HepG2 (cell line): ENCODE measurements around the gene GPR39. TPM values are rescaled to one million over a fixed set of nuclear protein-coding genes. Genes with fewer than 3 reads are reported as not detected.

Experiments
- ATAC-seq: fragments of 200-7000 bp; cut with Tn5 transposase; 3 replicates; pipeline ENCODE4 v1.9.1; 2020; ENCODE audit warnings: mild to moderate bottlenecking, moderate library complexity
- BruUV-seq: library from RNA; stranded (reverse); fragments of 400-500 nt; replicated peaks from 2 replicates; lab custom pipeline; 2021; lab: Mats Ljungman, UMichigan
- CTCF ChIA-PET: fragments of 300-600 bp; formaldehyde crosslinking; extraction: SDS; loops from one replicate; lab custom pipeline; 2021; ENCODE audit warnings: low total read pairs, inconsistent platforms, low intra/inter-chr PET ratio; lab: Yijun Ruan, JAX
- POLR2A ChIA-PET: fragments of 350-600 bp; sonication (Branson Sonifier 250); formaldehyde crosslinking; loops from one replicate; lab custom pipeline; 2020; ENCODE audit warnings: antibody characterized with exemption, inconsistent platforms; lab: Yijun Ruan, JAX
- DNase-seq: peaks from one replicate; pipeline ENCODE4 v3.0.0-alpha.2; 2015; ENCODE audit warnings: low spot score
- FAIRE-seq: peaks from 3 replicates; lab custom pipeline; 2011; peaks lifted over from hg19 to GRCh38; lab: Jason Lieb, UNC
- H2AFZ ChIP-seq: one replicate; pipeline ENCODE4 v1.6.1; 2011; ENCODE audit warnings: low read length, inconsistent platforms
- H3K27ac ChIP-seq: fragments of 300-600 bp; 3 replicates; pipeline ENCODE4 v1.8.0; 2011; ENCODE audit warnings: mixed run types, mild to moderate bottlenecking, mixed read lengths, low read length, inconsistent platforms; ENCODE audit not compliant: insufficient read depth; ENCODE audit errors: extremely low read length
- H3K27me3 ChIP-seq, 2 experiments: fragments of 200-600 bp in 1 of 2; 2 replicates in 1 of 2; 3 replicates in 1 of 2; pipeline versions ENCODE4 v1.6.0 to v1.8.0; 2011; ENCODE audit warnings: low read length in 2 of 2, mild to moderate bottlenecking in 2 of 2, moderate library complexity in 2 of 2, inconsistent platforms in 1 of 2; ENCODE audit not compliant: insufficient read depth in 2 of 2, control insufficient read depth in 1 of 2
- H3K36me3 ChIP-seq, 2 experiments: fragments of 200-600 bp in 1 of 2; replicated peaks in 1 of 2; 2 replicates in 1 of 2; 3 replicates in 1 of 2; pipeline versions ENCODE4 v1.5.1 to v1.8.0; 2011; ENCODE audit warnings: low read length in 2 of 2, inconsistent platforms in 1 of 2; ENCODE audit not compliant: insufficient read depth in 2 of 2, control insufficient read depth in 1 of 2
- H3K4me1 ChIP-seq: 2 replicates; pipeline ENCODE4 v1.5.1; 2012; ENCODE audit warnings: low read length, inconsistent platforms; ENCODE audit not compliant: insufficient read depth
- H3K4me2 ChIP-seq: 2 replicates; pipeline ENCODE4 v1.6.0; 2011; ENCODE audit warnings: low read depth, low read length, inconsistent platforms
- H3K4me3 ChIP-seq, 3 experiments: fragments of 200-600 bp in 1 of 3; sonication (generic), shearing (Covaris generic) in 1 of 3; replicated peaks in 1 of 3; 2 replicates each; pipeline ENCODE4 v1.5.1; 2011 to 2016; ENCODE audit warnings: low read length in 3 of 3, inconsistent platforms in 2 of 3, low read depth in 2 of 3, mild to moderate bottlenecking in 2 of 3, control low read depth in 1 of 3, mixed read lengths in 1 of 3; ENCODE audit not compliant: insufficient read depth in 1 of 3
- H3K79me2 ChIP-seq: one replicate; pipeline ENCODE4 v1.6.1; 2011; ENCODE audit warnings: low read length, inconsistent platforms; ENCODE audit not compliant: insufficient read depth
- H3K9ac ChIP-seq: 2 replicates; pipeline ENCODE4 v1.6.0; 2011; ENCODE audit warnings: mild to moderate bottlenecking, low read depth, low read length, inconsistent platforms; ENCODE audit not compliant: insufficient read depth
- H3K9me3 ChIP-seq: 2 replicates; pipeline ENCODE4 v1.5.1; 2012; ENCODE audit warnings: mild to moderate bottlenecking, low read length
- H4K20me1 ChIP-seq: 2 replicates; pipeline ENCODE4 v1.6.0; 2011; ENCODE audit warnings: inconsistent platforms, mild to moderate bottlenecking, low read length, moderate library complexity; ENCODE audit not compliant: insufficient read depth
- DMAP1 ChIP-seq: IDR thresholded peaks from 2 replicates; pipeline ENCODE4 v1.6.1; 2016
- FOXA3 ChIP-seq: IDR thresholded peaks from 2 replicates; pipeline ENCODE4 v1.6.1; 2016; ENCODE audit warnings: missing genetic modification reagents, missing compliant biosample characterization
- FOXK2 ChIP-seq: fragments of 450-650 bp; IDR thresholded peaks from 2 replicates; pipeline ENCODE4 v1.6.1; 2016
- HNF4A ChIP-seq: sonication (generic); formaldehyde crosslinking; IDR thresholded peaks from 2 replicates; pipeline ENCODE4 v1.4.0; 2020; ENCODE audit warnings: missing genetic modification reagents
- HOXA3 ChIP-seq: sonication (generic); formaldehyde crosslinking; IDR thresholded peaks from 2 replicates; pipeline ENCODE4 v1.5.0; 2020; ENCODE audit warnings: missing genetic modification reagents
- KDM6A ChIP-seq: IDR thresholded peaks from 2 replicates; pipeline ENCODE4 v1.6.1; 2016; ENCODE audit warnings: low read depth
- KMT2B ChIP-seq: IDR thresholded peaks from 2 replicates; pipeline ENCODE4 v1.6.1; 2016; ENCODE audit warnings: missing genetic modification reagents, missing compliant biosample characterization
- LCORL ChIP-seq, 2 experiments: fragments of 450-650 bp in 1 of 2; sonication (generic) in 1 of 2; formaldehyde crosslinking in 1 of 2; IDR thresholded peaks; 2 replicates each; pipeline versions ENCODE4 v1.5.0 to v1.6.1; 2017 to 2020; ENCODE audit warnings: antibody characterized with exemption in 1 of 2, missing genetic modification reagents in 1 of 2
- POGZ ChIP-seq: sonication (generic); formaldehyde crosslinking; IDR thresholded peaks from 2 replicates; pipeline ENCODE4 v1.4.0; 2020; ENCODE audit warnings: mild to moderate bottlenecking, missing genetic modification reagents
- SALL1 ChIP-seq: sonication (generic); formaldehyde crosslinking; IDR thresholded peaks from 2 replicates; pipeline ENCODE4 v1.8.0; 2022; ENCODE audit warnings: mild to moderate bottlenecking, missing genetic modification reagents
- SRF ChIP-seq: IDR thresholded peaks from 2 replicates; pipeline ENCODE4 v1.6.1; 2011; ENCODE audit warnings: mild to moderate bottlenecking, low read depth, low read length, moderate library complexity
- TBX2 ChIP-seq: sonication (generic); formaldehyde crosslinking; IDR thresholded peaks from 2 replicates; pipeline ENCODE4 v1.5.0; 2020; ENCODE audit warnings: missing genetic modification reagents, mild to moderate bottlenecking, borderline replicate concordance
- TOPORS ChIP-seq: sonication (generic); formaldehyde crosslinking; IDR thresholded peaks from 2 replicates; pipeline ENCODE4 v1.8.0; 2023; ENCODE audit warnings: mild to moderate bottlenecking, missing genetic modification reagents
- ZNF563 ChIP-seq: sonication (generic); formaldehyde crosslinking; IDR thresholded peaks from 2 replicates; pipeline ENCODE4 v1.8.0; 2022; ENCODE audit warnings: mild to moderate bottlenecking, moderate library complexity, missing genetic modification reagents
- ZNF614 ChIP-seq: IDR thresholded peaks from 2 replicates; pipeline ENCODE4 v1.6.1; 2018; ENCODE audit warnings: missing biosample characterization, missing genetic modification reagents, inconsistent platforms, borderline replicate concordance
- ZNF646 ChIP-seq: sonication (generic); formaldehyde crosslinking; IDR thresholded peaks from 2 replicates; pipeline ENCODE4 v1.9.0; 2021; ENCODE audit warnings: mild to moderate bottlenecking, missing genetic modification reagents
- ZNF720 ChIP-seq: sonication (generic); formaldehyde crosslinking; IDR thresholded peaks from 2 replicates; pipeline ENCODE4 v1.4.0; 2020; ENCODE audit warnings: missing genetic modification reagents
- ZSCAN9 ChIP-seq: IDR thresholded peaks from 2 replicates; pipeline ENCODE4 v1.6.1; 2016; ENCODE audit warnings: borderline replicate concordance
- ZZZ3 ChIP-seq: sonication (generic); formaldehyde crosslinking; IDR thresholded peaks from 2 replicates; pipeline ENCODE4 v1.4.0; 2020; ENCODE audit warnings: missing genetic modification reagents, mild to moderate bottlenecking, borderline replicate concordance
- WGBS: methylation state at CpG from one replicate; pipeline ENCODE4 v1.1.6; 2017; ENCODE audit warnings: low lambda C conversion rate; 5-methylcytosine and 5-hydroxymethylcytosine counted together
- in situ Hi-C: cut with HindIII; loops from 2 replicates; pipeline ENCODE4 v1.10.0; 2017; ENCODE audit warnings: low pct_unique_long_range_greater_than_20kb; ENCODE audit not compliant: extremely low pct_ligation_motif_present
- intact Hi-C: fragments of 100-400 bp; cut with micrococcal nuclease; formaldehyde crosslinking; loops from one replicate; pipeline ENCODE4 v1.10.0; 2022; ENCODE audit not compliant: unreplicated experiment
- polyA plus RNA-seq, 8 experiments: library from polyadenylated mRNA; depleted of rRNA in 3 of 8; stranded (reverse) in 7 of 8; unstranded in 1 of 8; fragments of >200 nt; fragmentation: Illumina TruSeq in 4 of 8; extraction: Trizol in 4 of 8; gene quantifications; 2 replicates each; pipeline versions ENCODE4 v1.2.1 to v1.2.3, GENCODE V29; 2011 to 2016; ENCODE audit warnings: low read depth in 4 of 8, missing spikeins in 1 of 8, mixed read lengths in 1 of 8; ENCODE audit not compliant: insufficient read depth in 1 of 8
- total RNA-seq, 5 experiments: library from RNA; depleted of rRNA; stranded (reverse); fragments of >200 nt; fragmentation: Illumina TruSeq; extraction: Trizol; gene quantifications; 2 replicates each; pipeline ENCODE4 v1.2.3, GENCODE V29; 2016; ENCODE audit warnings: low read depth in 1 of 5

GPR39 gene
- total and polyA plus RNA-seq, 2 of the 13 experiments (the other 11 are each of a cell fraction or from before 2014, with no cell fraction given), result 0.16 to 0.62 TPM

- H3K4me2 ChIP-seq, result peak overlapping the region; percentile 53
- peaks cover 44% of the 10 kb centered on the region for H3K4me1 ChIP-seq
- peak overlapping the region in 1 of 3 experiments; percentile 4; a peak in 3 of 6 replicates for H3K4me3 ChIP-seq
- no peaks in the 10 kb centered on the region for H4K20me1 ChIP-seq
- H3K9me3 ChIP-seq, result no peaks in the 10 kb centered on the region
- 13% methylated on average over 6 of the region's 6 CpGs for WGBS
- H3K36me3 ChIP-seq, result no peaks in the 10 kb centered on the region
- H2AFZ ChIP-seq, result no peak overlapping the region
- H3K27me3 ChIP-seq, result no peaks in the 10 kb centered on the region
- ChIA-PET POLR2A (interaction anchor here (0.8 to 2.2 kb wide), 4 partner anchors 14 to 91 kb away, joined by 4 to 24 read pairs (median 5); partner anchors contain the start of gene GPR39), CTCF (no interaction called here)
- DNase-seq (peak; percentile 82), FAIRE-seq (peak; percentile 78), ATAC-seq (peak; percentile 98)
- H3K79me2 ChIP-seq, result no peaks in the 10 kb centered on the region
- no TSS peak for BruUV-seq
- in situ Hi-C loops, result no loop called here
- intact Hi-C loops, result loop anchor here (1.0 to 2.0 kb wide), 2 partner anchors 16 to 23 kb away; partner anchors contain the start of gene GPR39
- peak overlapping the region; percentile 4; the same call in 1 of the 2 replicates for H3K9ac ChIP-seq
- peak overlapping the region; percentile 42 for H3K27ac ChIP-seq
- TF ChIP-seq SALL1 (CRISPR knock-in tag) (peak; percentile 76), ZNF720 (CRISPR knock-in tag) (no peak), SRF (peak; percentile 72; the same call in 1 of the 2 replicates), ZNF563 (CRISPR knock-in tag) (no peak), POGZ (CRISPR knock-in tag) (peak; percentile 76), KMT2B (CRISPR knock-in tag) (peak; percentile 19; the same call in 1 of the 2 replicates), FOXK2 (no peak), TBX2 (peak; percentile 57; the same call in 1 of the 2 replicates), ZNF614 (CRISPR knock-in tag) (peak; percentile 51; the same call in 1 of the 2 replicates), FOXA3 (CRISPR knock-in tag) (peak; percentile 70), DMAP1 (0 out of 2 replicates have a peak, but pooled peaks have one; percentile 37), ZSCAN9 (CRISPR knock-in tag) (0 out of 2 replicates have a peak, but pooled peaks have one; percentile 24), ZNF646 (CRISPR knock-in tag) (peak; percentile 53; the same call in 1 of the 2 replicates), KDM6A (CRISPR knock-in tag) (0 out of 2 replicates have a peak, but pooled peaks have one; percentile 8), ZZZ3 (no peak), HOXA3 (peak; percentile 59; the same call in 1 of the 2 replicates), HNF4A (CRISPR knock-in tag) (peak; percentile 91), LCORL (IDR thresholded peaks at IDR 0.05) (no peak), LCORL (CRISPR knock-in tag; IDR thresholded peaks at IDR 0.05) (peak; percentile 34; the same call in 1 of the 2 replicates), TOPORS (CRISPR knock-in tag) (no peak)
These were observed 23.2 kb downstream of the GPR39 start for GRCh38 chr2:132439703-132440398.
